Stimulated activated CD4-positive, alpha-beta T cell treated with anti-CD3 and anti-CD28 coated beads, Interleukin-1b, Interleukin-23, amount 100 ng/mL, for 24 hours (primary cell): Measurements from ENCODE around the gene SMCR8.
A peak's percentile ranks its signal among the peaks of the same experiment; 100 is the strongest.
"Not testable (repeated sequence)": the region's sequence is repeated elsewhere in the genome, so short reads cannot be mapped to it uniquely, and the experiment has no call there.

ENCODE experiments used
- DNase-seq, 4 experiments: peaks; one replicate each; pipeline ENCODE4 v3.0.0-alpha.2; 2020; ENCODE audit warnings: low read depth in 4 of 4, low spot score in 1 of 4

The SMCR8 gene

GRCh38 chr17:18356624-18357023 lies 41.5 kb downstream of the SMCR8 start:
- no peak for DNase-seq

GRCh38 chr17:18360518-18360917 lies 45.4 kb downstream of the SMCR8 start:
- DNase-seq: no peak

GRCh38 chr17:18361837-18362697 lies 47.0 kb downstream of the SMCR8 start:
- DNase-seq: no peak

GRCh38 chr17:18362698-18363100 lies 47.6 kb downstream of the SMCR8 start:
- no peak for DNase-seq

GRCh38 chr17:18363101-18364049 lies 48.3 kb downstream of the SMCR8 start, which contains the start of gene SHMT1:
Gene SHMT1, minus strand, starts transcription at chr17:18363550. Its CDS starts 7,569 bp downstream, at chr17:18355981.
- DNase-seq: peak; percentile 67 to 92 (median 84)

GRCh38 chr17:18364166-18364565 lies 49.1 kb downstream of the SMCR8 start:
- no peak for DNase-seq

GRCh38 chr17:18368946-18369345 lies 53.9 kb downstream of the SMCR8 start:
- DNase-seq: no peak

- DNase-seq: no peak
Measured at GRCh38 chr17:18370761-18371160, 55.7 kb downstream of the SMCR8 start.

GRCh38 chr17:18371455-18371854 lies 56.4 kb downstream of the SMCR8 start:
- no peak for DNase-seq

GRCh38 chr17:18373181-18373580 lies 58.1 kb downstream of the SMCR8 start:
- not testable (repeated sequence) for DNase-seq

GRCh38 chr17:18374216-18374615 lies 59.1 kb downstream of the SMCR8 start:
- no peak for DNase-seq
